Astrocyte (in vitro differentiated cells and primary cell): Measurements from ENCODE around the gene PARK7. TPM values are rescaled to one million over a fixed set of nuclear protein-coding genes. Genes with fewer than 3 reads are reported as not detected.
A peak's percentile ranks its signal among the peaks of the same experiment; 100 is the strongest.

Experiments used
- DNase-seq: peaks from one replicate; pipeline ENCODE4 v3.0.0-alpha.2; 2010; ENCODE audit warnings: low read depth
- FAIRE-seq: peaks from 2 replicates; lab custom pipeline; 2011; peaks lifted over from hg19 to GRCh38; lab: Jason Lieb, UNC
- H2AFZ ChIP-seq: 2 replicates; pipeline ENCODE4 v1.6.0; 2012; ENCODE audit warnings: low read depth, low read length, inconsistent platforms
- H3K27ac ChIP-seq: 2 replicates; pipeline ENCODE4 v1.5.1; 2011; ENCODE audit warnings: low read depth, low read length, inconsistent platforms
- H3K27me3 ChIP-seq: 2 replicates; pipeline ENCODE4 v1.6.0; 2011; ENCODE audit warnings: low read length, inconsistent platforms; ENCODE audit not compliant: insufficient read depth
- H3K36me3 ChIP-seq: 2 replicates; pipeline ENCODE4 v1.5.1; 2011; ENCODE audit warnings: low read length, inconsistent platforms; ENCODE audit not compliant: insufficient read depth
- H3K4me1 ChIP-seq: 2 replicates; pipeline ENCODE4 v1.5.1; 2011; ENCODE audit warnings: low read length, inconsistent platforms; ENCODE audit not compliant: insufficient read depth
- H3K4me2 ChIP-seq: 2 replicates; pipeline ENCODE4 v1.6.0; 2012; ENCODE audit warnings: low read length, inconsistent platforms
- H3K4me3 ChIP-seq: 2 replicates; pipeline ENCODE4 v1.5.1; 2011; ENCODE audit warnings: low read depth, mild to moderate bottlenecking, low read length, inconsistent platforms; ENCODE audit not compliant: insufficient read depth
- H3K79me2 ChIP-seq: 2 replicates; pipeline ENCODE4 v1.6.0; 2012; ENCODE audit warnings: mild to moderate bottlenecking, low read length, inconsistent platforms; ENCODE audit not compliant: insufficient read depth
- H3K9ac ChIP-seq: 2 replicates; pipeline ENCODE4 v1.6.0; 2012; ENCODE audit warnings: mild to moderate bottlenecking, low read length, inconsistent platforms
- H3K9me3 ChIP-seq: 2 replicates; pipeline ENCODE4 v1.5.1; 2012; ENCODE audit warnings: low read depth, mild to moderate bottlenecking, low read length, inconsistent platforms; ENCODE audit not compliant: insufficient read depth
- H4K20me1 ChIP-seq: 2 replicates; pipeline ENCODE4 v1.6.0; 2012; ENCODE audit warnings: low read length, inconsistent platforms; ENCODE audit not compliant: insufficient read depth
- H3K27ac Mint-ChIP-seq: one replicate; pipeline ENCODE4 v1.8.0; 2021; ENCODE audit warnings: mild to moderate bottlenecking, mixed read lengths; ENCODE audit not compliant: unreplicated experiment
- H3K27me3 Mint-ChIP-seq: one replicate; pipeline ENCODE4 v1.8.0; 2021; ENCODE audit warnings: low read depth, mixed read lengths; ENCODE audit not compliant: unreplicated experiment
- H3K36me3 Mint-ChIP-seq: one replicate; pipeline ENCODE4 v1.8.0; 2021; ENCODE audit warnings: low read depth, mixed read lengths; ENCODE audit not compliant: unreplicated experiment
- H3K4me1 Mint-ChIP-seq: one replicate; pipeline ENCODE4 v1.8.0; 2021; ENCODE audit warnings: low read depth, mixed read lengths; ENCODE audit not compliant: unreplicated experiment
- H3K4me3 Mint-ChIP-seq: one replicate; pipeline ENCODE4 v1.8.0; 2021; ENCODE audit warnings: mild to moderate bottlenecking, moderate library complexity, mixed read lengths; ENCODE audit not compliant: unreplicated experiment
- H3K9me3 Mint-ChIP-seq: one replicate; pipeline ENCODE4 v1.8.0; 2021; ENCODE audit warnings: mild to moderate bottlenecking, mixed read lengths; ENCODE audit not compliant: unreplicated experiment
- EZH2 ChIP-seq: IDR thresholded peaks from 2 replicates; pipeline ENCODE4 v1.6.1; 2012; ENCODE audit warnings: mild to moderate bottlenecking, low read length, inconsistent platforms; ENCODE audit not compliant: insufficient read depth
- total RNA-seq: library from RNA; stranded (reverse); gene quantifications from 2 replicates; pipeline ENCODE4 v1.2.1, GENCODE V29; 2021
- TF ChIP-seq, protein P1 (sequence below): IDR thresholded peaks from 2 replicates; pipeline ENCODE4 v1.5.1; 2011; ENCODE audit warnings: low read depth, mild to moderate bottlenecking, inconsistent platforms, low read length, moderate library complexity; ENCODE audit not compliant: insufficient read depth

PARK7 gene
- total RNA-seq, 1 donor from 2014 or later: 282 TPM

DNA sequence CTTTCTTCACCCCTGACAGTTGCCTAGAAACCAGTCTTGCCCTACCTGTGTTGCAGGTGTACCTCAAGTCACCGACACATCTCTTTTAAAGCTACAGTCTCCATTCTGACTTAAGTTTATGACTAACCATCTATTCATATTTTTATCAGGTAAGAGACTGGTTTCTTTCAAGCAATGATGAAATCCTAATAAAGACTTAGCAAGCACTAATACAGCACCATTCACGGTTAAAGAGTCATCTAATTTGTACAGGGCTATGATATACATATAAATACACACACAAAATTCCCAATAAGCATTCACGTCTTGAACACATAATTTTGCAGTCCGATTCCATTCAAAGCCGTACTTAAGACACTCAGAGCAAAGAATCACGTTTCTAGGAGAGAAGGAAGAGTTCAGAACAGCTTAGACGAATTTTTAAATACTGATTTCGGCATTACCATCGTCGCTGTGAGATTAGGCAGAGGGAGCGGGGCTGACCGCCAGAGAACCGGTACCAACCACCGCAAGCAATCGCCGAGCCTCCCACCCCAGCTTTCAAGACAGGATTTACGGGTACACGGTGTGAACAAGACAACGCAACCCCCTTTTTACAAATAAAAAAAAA, 63.7 kb downstream of the PARK7 start:
- Mint-ChIP-seq H3K4me1 (peaks cover 50% of the 10 kb centered on the region), H3K36me3 (peaks cover 4% of the 10 kb centered on the region), H3K9me3 (no peaks in the 10 kb centered on the region), H3K27ac (peak overlapping the region; percentile 98), H3K4me3 (peak overlapping the region; percentile 96), H3K27me3 (no peaks in the 10 kb centered on the region)
- Histone ChIP-seq H3K9me3 (no peaks in the 10 kb centered on the region), H3K9ac (peak overlapping the region; percentile 95), H3K4me2 (peak overlapping the region; percentile 83), H2AFZ (no peak overlapping the region), H3K27me3 (no peaks in the 10 kb centered on the region), H3K36me3 (no peaks in the 10 kb centered on the region), H3K27ac (peak overlapping the region; percentile 68), H3K79me2 (peaks cover 68% of the 10 kb centered on the region), H3K4me3 (peak overlapping the region; percentile 98), H4K20me1 (peaks cover 53% of the 10 kb centered on the region), H3K4me1 (peaks cover 62% of the 10 kb centered on the region)
- DNase-seq (no peak), FAIRE-seq (no peak)
- TF ChIP-seq, protein P1, sequence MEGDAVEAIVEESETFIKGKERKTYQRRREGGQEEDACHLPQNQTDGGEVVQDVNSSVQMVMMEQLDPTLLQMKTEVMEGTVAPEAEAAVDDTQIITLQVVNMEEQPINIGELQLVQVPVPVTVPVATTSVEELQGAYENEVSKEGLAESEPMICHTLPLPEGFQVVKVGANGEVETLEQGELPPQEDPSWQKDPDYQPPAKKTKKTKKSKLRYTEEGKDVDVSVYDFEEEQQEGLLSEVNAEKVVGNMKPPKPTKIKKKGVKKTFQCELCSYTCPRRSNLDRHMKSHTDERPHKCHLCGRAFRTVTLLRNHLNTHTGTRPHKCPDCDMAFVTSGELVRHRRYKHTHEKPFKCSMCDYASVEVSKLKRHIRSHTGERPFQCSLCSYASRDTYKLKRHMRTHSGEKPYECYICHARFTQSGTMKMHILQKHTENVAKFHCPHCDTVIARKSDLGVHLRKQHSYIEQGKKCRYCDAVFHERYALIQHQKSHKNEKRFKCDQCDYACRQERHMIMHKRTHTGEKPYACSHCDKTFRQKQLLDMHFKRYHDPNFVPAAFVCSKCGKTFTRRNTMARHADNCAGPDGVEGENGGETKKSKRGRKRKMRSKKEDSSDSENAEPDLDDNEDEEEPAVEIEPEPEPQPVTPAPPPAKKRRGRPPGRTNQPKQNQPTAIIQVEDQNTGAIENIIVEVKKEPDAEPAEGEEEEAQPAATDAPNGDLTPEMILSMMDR: no peak
- TF ChIP-seq EZH2: no peak

DNA sequence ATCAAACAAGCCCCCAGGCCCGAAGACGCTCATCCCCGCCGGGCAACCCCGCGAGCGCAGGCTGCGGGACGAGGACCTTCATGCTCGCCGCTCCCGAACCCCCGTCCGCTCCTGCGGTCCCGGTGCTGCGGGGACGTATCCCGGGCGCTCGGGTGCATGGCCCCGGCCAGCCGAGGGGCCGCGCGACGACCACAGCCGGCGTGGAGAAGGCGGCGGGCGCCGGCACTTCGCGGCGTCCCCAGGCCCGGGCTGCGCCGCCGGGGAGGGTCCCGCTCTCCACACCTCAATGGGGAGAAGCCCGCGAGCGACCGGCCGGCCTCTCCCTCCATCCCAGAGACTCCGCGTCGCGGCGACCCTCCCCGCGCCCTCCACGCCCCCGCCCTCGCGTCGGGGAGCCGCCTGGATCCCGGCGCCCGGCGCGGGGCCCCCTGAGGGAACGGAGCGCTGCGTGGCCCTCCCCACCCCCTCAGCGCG, 64.2 kb downstream of the PARK7 start:
- H3K4me1 ChIP-seq: peaks cover 58% of the 10 kb centered on the region

More for the DNA sequence above, 64.2 kb downstream of the PARK7 start:
- H3K4me1 Mint-ChIP-seq: peaks cover 48% of the 10 kb centered on the region
- peaks cover 47% of the 10 kb centered on the region for H4K20me1 ChIP-seq
- DNase-seq: no peak
- no peak for FAIRE-seq
- H2AFZ ChIP-seq: no peak overlapping the region
- H3K4me2 ChIP-seq: peak overlapping the region; percentile 83
- H3K9me3 ChIP-seq: no peaks in the 10 kb centered on the region
- H3K27me3 ChIP-seq: no peaks in the 10 kb centered on the region
- H3K4me3 ChIP-seq: peak overlapping the region; percentile 98
- H3K36me3 ChIP-seq: no peaks in the 10 kb centered on the region
- H3K79me2 ChIP-seq: peaks cover 63% of the 10 kb centered on the region
- no peak for TF ChIP-seq EZH2
- TF ChIP-seq, protein P1: no peak
- H3K36me3 Mint-ChIP-seq: peaks cover 4% of the 10 kb centered on the region
- no peaks in the 10 kb centered on the region for H3K9me3 Mint-ChIP-seq
- peak overlapping the region; percentile 68 for H3K27ac ChIP-seq
- peak overlapping the region; percentile 95 for H3K9ac ChIP-seq
- peak overlapping the region; percentile 98 for H3K27ac Mint-ChIP-seq
- peak overlapping the region; percentile 96 for H3K4me3 Mint-ChIP-seq
- H3K27me3 Mint-ChIP-seq: no peaks in the 10 kb centered on the region
